Fibroblast of skin of right quadriceps (primary cell): Measurements from ENCODE around the gene NUP153.
"Not testable (repeated sequence)": the region's sequence is repeated elsewhere in the genome, so short reads cannot be mapped to it uniquely, and the experiment has no call there.

Experiments
- DNase-seq: peaks from one replicate; pipeline ENCODE4 v3.0.0-alpha.2; 2013

Gene NUP153

DNA sequence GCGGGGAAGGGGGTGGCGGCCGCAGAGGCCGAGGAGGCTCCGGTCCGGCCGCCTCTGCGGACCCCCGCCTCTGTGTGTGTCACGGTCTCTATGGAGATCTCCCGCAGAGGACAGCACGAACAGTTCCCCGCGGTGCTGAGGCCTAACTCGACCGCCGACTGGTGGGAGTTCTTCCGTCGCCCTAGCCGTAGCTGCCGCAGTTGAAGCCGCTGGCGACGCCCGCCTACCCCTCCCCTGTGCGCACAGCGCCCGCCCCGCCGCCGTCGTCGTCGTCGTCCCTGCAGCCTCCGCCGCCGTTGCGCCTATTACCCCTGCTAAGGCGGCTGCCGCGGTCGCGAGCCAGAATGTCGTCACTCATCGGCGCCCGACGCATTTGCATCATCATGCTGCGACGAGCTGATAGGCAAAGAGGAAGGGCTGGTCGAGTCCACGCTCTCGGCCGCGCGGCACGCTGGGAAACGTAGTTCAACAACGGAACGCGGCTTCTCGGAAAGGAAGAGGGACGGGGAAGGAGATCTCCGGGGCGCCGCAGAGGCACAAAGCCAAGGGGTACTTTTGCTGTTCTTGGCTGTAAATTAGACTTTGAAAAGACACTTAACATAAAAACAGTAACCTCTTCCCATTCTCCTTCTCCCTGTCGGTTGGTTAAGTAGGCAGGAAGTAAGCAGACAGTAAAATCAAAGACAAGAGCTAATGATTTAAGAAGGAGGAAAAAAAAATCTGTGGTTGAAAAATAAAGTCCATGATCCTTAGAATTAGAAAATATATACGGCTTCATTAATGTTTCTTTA lies at the start of gene NUP153:
Gene NUP153 (minus strand): TSS at position 346 of the 791 bp plus-strand sequence. CDS start 538 bp downstream, outside the sequence.
- peak; percentile 99 for DNase-seq

DNA sequence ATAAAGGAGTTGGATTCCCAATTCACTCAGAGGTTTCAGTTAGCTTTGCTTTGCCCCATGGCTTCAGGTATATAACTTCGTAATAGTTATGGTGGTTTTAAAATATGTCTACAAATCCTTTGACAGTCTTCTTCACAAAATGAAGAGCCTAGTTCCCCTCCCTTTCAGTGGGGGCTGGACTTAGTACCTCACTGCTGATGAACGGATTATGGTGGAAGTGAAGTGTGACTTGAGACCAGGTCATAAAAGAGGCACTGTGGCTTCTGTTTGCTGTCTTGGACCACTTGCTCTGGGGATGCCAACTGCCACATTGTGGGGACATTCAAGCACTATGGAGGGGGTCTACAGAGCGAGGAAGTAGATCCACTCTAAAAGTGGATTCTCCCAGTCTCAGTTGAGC lies 47.5 kb upstream of the NUP153 start:
- DNase-seq = no peak

DNA sequence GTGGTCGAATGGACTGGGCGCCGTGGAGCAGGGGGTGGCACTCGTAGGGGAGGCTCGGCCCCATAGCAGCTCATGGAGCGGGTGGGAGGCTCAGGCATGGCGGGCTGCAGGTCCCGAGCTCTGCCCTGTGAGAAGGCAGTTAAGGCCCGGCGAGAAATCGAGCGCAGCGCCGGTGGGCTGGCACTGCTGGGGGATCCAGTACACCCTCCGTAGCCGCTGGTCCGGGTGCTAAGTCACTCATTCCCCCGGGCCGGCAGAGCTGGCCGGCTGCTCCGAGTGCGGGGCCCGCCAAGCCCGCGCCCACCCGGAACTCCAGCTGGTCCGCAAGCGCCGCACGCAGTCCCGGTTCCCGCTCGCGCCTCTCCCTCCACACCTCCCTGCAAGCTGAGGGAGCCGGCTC lies 38.6 kb upstream of the NUP153 start:
- not testable (repeated sequence) for DNase-seq

DNA sequence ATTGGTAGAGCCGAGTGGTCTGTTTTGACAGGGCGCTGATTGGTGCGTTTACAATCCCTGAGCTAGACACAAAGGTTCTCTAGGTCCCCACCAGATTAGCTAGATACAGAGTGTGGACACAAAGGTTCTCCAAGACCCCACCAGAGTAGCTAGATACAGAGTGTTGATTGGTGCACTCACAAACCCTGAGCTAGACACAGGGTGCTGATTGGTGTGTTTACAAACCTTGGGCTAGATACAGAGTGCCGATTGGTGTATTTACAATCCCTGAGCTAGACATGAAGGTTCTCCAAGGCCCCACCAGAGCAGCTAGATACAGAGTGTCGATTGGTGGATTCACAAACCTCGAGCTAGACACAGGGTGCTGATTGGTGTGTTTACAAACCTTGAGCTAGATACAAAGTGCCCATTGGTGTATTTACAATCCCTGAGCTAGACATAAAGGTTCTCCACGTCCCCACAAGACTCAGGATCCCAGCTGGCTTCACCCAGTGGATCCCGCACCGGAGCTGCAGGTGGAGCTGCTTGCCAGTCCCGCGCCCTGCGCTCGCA lies 38.1 kb upstream of the NUP153 start:
- DNase-seq = not testable (repeated sequence)

DNA sequence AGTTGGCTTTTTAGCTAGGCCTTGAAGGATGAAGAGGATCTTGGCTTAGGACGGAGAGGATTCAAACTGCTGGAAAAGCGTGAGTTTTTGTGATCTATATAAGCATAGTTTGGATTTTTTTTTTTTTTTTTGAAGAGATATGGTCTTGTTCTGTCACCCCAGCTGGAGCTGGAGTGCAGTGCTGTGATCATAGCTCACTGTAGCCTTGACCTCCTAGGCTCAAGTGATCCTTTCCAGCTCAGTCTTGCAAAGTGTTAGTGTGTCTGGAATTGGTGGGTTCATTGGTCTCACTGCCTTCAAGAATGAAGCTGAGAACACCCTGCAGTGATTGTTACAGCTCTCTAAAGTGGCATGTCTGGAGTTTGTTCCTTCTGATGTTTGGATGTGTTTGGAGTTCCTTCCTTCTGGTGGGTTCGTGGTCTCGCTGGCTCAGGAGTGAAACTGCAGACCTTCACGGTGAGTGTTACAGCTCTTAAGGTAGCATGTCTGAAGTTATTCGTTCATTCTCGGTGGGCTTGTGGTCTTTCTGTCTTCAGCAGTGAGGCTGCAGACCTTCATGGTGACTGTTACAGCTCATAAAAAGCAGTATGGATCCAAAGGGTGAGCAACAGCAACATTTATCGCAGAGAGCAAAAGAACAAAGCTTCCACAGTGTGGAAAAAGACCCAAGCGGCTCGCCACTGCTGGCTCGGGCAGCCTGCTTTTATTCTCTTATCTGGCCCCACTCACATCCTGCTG lies 37.5 kb upstream of the NUP153 start:
- DNase-seq = no peak

DNA sequence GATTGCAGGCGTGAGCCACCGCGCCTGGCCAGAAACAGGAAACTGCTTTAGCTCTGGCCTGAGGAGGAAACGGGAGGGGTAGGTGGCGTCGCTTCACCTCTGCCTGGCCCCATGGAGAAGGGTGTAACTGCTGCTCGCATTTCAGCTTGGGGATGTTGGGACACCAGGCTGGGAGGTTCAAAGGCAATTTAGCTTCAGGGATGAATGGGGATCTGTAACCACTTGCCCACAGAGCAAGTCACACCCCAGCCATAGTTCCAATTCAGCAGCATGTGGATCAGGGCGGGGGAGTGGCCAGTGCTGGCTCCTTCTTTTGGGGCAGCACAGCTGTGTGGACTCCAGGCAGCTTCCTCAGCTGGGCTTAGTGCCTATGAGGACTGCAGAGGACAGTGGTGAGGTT lies 34.8 kb upstream of the NUP153 start:
- no peak for DNase-seq

DNA sequence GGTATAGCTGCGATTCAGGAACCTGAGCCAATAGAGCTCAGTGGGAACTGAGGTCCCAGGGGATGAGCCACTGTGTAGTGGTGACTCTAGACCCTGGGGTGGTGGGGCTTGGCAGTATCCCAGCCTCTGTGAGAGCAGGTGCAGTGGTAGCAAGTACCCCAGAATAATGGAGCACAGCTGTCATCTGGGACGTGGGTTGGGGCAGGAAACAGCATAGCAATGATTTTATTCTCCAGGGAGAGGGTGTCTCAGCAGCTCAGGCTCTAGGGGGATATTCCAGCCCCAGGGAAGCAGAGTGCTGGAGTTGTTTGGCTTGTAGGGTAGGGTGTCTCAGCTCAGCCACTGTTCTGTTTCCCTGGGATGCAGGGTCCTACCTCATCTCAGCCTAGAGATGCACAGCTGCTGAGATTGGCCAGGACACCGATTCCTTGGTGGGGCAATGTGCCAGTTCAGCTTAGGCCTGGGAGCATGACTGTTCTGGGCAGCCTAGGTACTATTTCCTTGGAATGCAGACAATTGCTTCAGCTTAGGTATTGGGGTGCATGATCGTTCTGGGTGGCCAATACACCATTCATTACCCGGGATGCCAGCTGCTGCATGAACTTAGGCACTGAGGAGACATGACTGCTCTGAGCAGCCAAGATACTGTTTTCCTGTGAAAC lies 34.0 kb upstream of the NUP153 start:
- no peak for DNase-seq

DNA sequence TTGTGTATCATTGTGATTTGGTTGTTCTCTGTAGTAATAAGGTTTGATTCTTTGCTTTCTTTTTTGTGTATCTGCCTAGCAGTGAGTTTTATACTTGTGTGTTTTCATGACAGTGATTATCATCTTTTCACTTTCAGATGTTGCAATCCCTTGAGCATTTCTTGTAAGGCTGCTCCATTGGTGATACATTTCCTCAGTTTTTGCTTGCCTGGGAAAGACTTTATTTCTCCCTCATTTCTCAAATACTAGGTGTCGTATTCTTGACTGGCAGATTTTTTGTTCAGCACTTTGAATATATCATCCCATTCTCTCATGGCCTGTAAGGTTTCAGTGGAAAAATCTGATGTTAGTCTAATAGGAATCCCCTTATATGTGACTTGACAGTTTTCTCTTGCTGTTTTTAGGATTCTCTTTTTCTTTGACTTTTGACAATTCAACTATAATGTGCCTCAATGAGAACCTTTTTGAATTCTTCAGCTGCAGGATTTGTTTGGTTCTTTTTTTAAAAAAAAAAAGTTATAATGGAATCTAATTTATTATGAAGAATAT lies 31.1 kb upstream of the NUP153 start:
- no peak for DNase-seq

DNA sequence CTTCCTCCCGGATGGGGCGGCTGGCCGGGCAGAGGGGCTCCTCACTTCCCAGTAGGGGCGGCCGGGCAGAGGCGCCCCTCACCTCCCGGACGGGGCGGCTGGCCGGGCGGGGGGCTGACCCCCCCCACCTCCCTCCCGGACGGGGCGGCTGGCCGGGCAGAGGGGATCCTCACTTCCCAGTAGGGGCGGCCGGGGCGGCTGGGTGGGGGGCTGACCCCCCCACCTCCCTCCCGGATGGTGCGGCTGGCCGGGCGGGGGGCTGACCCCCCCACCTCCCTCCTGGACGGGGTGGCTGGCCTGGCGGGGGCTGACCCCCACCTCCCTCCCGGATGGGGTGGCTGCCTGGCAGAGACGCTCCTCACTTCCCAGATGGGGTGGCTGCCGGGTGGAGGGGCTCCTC lies 28.6 kb upstream of the NUP153 start:
- DNase-seq = not testable (repeated sequence)

DNA sequence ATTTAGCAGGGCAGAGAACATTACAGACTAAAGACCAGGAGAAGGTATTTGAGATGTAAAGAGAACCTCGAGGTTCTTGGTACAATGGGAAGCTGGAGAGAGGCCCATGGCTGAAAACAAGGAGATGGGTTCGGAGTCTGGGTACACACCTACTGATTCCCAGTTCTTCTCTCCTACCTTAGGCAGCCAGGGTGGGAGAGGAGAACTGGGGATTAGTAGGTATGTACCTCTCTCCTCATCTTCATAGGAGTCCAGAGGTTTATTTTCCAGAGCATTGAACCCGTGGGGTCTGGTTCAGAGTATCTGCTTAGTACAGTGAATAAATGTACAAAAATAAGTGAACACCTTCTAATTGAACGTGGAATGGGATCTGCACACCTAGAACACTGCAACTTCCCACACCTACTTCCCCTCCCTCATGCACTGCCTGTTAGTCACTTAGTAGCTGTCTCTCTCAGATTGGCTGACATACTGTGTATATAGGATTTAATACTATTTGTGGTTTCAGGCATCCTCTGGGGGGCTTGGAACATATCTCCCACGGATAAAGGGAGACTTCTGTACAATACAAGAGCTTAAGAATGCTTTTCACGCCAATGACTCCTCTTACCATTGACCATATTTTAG lies 23.5 kb upstream of the NUP153 start:
- no peak for DNase-seq

DNA sequence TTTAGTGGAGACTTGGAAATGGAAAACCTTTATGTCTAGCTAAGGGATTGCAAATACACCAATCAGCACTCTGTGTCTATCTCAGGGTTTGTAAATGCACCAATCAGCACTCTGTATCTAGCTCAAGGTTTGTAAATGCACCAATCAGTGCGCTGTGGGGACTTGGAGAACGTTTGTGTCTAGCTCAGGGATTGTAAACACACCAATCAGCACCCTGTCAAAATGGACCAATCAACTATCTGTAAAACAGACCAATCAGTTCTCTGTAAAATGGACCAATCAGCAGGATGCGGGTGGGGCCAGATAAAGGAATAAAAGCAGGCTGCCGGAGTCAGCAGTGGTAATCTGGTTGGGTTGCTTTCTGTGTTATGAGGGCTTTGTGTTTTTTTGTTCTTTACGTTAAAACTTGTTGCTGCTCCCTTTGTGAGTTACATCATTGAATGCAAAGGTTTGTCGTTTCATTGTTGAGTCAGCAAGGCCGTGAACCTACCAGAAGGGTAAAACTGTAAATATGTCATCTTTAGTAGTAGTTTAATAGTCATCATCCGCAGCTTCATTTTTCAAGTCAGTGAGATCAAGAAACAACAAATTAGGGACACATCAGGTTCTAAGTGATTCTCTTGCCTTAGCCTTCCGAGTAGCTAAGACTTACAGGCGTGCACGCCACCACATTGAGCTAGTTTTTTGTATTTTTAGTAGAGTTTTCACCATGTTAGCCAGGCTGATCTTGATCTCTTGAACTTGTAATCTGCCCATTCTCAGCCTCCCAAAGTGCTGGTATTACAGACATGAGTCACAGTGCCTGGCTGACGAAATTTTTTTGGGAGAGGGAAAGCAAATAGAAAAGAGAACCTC lies 22.7 kb upstream of the NUP153 start:
- peak; percentile 44 for DNase-seq

DNA sequence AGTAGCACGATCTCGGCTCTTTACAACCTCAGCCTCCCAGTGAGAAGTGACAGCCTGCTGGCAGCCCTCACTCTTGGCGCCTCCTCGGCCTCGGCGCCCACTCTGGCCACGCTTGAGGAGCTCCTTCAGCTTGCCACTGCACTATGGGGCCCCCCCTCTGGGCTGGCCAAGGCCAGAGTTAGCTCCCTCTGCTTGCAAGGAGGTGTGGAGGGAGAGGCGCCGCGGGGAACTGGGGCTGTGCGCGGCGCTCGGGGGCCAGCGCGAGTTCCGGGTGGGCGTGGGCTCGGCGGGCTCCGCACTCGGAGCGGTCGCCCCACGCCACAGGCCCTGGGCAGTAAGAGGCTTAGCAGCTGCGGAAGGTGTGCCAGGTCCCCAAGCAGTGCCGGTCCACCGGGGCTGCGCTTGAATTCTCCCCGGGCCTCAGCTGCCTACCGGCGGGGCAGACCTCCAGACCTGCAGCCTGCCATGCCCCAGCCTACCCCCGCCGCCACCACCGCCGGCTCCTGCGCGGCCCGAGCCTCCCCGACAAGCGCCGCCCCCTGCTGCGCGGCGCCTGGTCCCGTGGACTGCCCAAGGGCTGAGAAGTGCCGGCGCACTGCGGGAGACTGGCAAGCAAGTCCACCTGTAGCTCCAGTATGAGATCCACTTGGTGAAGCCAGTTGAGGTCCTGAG lies 22.0 kb upstream of the NUP153 start:
- no peak for DNase-seq

DNA sequence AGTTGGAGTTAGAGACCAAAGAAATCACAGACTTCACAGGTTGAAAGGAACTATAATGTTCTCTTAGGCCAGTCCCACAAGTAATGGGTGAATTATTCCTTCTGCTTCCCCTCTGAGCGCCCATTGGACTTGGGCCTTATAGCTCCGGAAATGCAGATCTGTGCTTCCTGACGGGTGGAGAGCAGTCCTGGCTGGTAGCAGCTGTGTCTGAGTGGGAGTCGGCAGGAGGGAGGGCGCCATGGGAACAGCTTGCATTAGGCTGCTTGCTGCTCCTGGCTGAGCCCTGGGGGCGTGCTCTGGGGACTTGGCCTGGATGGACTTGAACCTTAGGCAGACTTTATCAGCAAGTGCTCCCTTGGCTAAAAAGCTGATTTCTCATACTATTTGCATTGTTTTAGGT lies 18.4 kb upstream of the NUP153 start:
- peak; percentile 38 for DNase-seq

DNA sequence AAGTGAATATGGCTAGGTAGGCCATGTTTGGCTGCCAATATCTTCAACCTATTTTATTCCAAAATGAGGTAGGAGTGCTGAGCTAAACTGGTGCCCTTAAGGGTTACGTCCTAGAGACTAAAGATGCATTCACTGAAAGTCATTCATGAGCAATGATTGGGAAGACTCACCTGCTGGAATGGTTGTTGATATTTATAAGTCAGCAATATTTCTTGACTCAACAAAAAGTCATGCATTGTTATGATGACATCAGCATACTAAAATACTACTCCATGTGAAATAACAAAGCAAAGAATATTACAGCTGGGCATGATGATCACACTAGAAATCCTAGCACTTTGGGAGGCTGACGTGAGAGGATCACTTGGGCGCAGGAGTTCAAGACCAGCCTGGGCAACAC lies 17.6 kb upstream of the NUP153 start:
- DNase-seq = no peak

DNA sequence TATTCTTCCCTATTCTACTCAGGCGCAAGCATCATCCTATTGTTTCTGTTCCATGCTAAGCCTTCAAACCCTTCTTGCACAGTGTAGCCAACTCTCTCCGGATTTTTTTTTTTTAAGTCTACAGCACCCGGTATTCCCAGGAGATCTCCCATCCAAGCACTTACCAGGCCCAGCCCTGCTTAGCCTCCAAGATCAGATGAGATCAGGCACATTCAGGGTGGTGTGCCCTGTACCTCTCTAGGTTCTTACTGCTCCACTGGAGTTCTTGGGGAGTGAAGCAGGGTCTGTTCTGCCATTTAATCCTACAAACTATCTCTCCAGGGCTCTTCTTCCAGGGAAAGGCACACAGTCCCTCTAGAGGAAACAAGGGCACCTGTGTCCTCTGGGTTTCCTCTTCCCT lies 14.9 kb upstream of the NUP153 start:
- DNase-seq = no peak

DNA sequence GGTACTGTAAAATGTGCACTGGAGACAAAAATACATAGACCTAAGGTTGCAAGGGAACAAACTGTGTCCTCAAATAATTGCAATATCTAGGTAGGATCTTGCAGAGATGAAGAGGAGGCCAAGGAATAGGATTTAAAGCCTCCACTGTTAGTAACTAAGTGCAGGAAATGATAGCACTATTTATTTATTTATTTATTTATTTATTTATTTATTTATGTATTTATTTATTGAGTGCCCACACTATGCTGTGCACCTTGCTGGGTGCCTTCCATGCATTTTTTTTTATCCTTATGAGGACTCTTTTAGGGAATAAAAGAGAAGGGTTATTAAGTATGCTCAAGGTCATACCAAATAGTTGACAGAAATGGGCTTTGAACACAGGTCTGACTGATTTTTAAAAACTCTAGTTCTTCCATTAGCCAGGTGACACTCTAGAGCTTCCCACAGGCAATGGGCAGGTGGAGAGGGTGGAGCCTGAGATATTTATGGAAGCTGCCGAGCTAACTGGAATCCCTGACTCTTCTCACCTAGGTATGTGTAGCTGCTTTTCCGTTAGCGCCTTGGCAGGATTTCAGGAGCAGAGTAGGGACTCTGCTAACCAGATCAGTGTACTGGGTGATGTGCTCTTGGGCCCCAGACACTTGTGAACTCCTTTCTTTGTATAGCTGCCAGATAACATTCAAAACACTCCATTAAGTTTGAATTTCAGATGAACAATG lies 12.8 kb upstream of the NUP153 start:
- no peak for DNase-seq

DNA sequence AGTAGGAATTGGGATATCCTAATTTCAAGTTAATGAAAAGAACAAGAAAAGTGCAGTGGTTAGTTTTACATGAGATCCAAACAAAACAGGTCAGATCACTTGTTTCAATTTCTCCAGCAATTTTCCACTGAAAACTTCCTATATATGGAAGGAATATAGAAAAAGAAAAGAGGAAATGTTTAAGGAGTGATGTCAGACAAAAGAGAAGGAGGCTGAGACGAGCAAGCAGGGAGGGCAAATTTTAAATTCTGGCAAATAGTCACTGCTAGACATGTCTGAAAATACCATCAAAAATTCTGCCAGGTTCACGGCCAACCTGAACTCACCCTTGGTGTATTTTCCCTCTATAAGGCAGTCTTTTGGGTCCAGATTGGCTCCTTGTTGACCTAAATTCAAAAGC lies 9.5 kb upstream of the NUP153 start:
- peak; percentile 32 for DNase-seq

DNA sequence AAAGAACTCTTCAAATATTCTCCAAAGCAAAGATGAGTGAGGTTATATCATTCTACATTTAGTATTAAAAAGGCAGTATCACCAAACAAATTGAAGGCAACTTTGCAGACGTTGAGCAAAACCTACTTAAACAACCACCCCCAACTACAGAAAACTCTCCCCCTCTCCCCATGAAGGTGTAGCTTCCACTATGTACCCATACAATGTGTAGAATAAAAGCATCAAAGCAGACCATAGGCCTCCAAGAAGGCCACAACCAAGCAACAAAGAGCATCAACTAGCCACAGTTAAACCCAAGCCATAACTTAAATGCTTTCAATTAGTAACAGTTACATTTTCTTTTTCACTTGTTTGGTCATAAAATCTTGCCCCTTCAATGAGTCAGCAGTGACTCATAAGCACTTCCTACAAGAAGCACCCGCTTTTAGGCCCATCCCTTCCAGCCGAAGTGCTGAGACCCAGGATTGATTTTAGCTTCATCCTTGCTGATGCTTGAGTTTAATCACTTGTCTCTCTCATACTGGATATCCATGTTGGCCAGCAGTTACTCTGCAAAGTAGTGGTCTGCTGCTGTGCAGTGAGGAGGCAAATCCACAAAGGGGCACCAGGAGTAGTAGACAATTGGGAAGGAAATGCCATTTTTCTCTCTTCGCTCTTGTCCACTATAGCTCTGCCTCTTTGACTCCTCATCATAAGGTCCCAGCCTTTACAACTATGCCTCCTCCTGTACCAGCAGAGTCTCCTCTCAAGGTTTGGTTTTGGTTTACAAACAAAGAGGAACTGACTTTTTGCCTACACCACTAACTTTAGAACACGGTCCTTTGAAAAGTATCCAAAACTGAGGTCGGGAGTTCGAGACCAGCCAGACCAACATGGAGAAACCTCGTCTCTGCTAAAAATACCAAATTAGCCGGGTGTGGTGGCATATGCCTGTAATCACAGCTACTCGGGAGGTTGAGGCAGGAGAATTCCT lies 8.4 kb upstream of the NUP153 start:
- peak; percentile 95 for DNase-seq

DNA sequence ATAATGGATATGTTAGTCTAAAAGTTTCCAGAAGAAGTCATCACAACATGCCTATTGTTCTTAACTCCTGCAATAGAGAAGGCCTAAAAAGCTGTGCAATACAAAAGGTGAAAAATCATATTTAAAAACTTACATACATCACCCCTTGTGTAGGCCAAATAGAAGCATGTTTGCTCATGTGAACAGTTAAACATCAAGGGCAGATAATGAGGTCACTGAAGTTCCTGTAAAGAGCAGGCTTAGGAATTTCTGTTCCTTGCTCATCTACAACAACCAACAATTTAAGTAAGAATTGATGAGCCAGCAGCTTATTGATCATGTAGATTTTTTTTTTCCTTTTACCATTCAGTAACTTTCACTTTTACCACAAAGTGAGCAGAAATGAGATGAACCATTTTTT lies 7.5 kb upstream of the NUP153 start:
- no peak for DNase-seq
